ENCODE data around the gene CTBP1. TPM values are rescaled to one million over a fixed set of nuclear protein-coding genes. Genes with fewer than 3 reads are reported as not detected.

The CTBP1 gene
- total and polyA plus RNA-seq, 2 experiments from 2014 or later, result 40.1 to 160 TPM

DNA sequence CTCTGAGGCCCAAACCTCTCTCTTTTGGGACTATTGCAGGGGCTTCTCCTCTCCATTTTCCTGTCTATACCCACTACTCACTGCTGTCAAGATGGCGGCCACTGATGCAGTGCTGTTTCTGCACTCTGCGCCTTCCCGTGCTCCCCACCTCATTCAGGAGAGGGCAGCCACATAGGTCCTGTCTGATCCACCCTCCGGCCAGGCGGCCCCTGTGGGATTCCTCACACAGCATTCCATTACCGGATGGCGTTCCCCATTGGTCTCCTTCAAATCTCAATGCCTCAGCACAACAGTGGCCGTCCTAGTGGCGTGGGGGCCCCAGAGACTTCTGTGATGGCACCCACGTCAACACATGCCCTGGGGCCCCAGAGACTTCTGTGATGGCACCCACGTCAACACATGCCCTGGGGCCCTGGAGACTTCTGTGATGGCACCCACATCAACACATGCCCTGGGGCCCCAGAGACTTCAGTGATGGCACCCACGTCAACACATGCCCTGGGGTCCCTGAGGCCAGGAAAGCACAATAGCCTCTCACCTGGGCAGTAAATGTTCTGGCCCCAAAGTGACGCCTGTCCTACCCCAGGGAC is 83.9 kb downstream of the CTBP1 start:
- H3K9ac ChIP-seq, result no peak overlapping the region
- no peak overlapping the region for H3K4me2 ChIP-seq (ENCODE audit: unreplicated experiment)
- H3K4me1 ChIP-seq (ENCODE audit: insufficient read depth), result no peaks in the 10 kb centered on the region
- whole genome bisulfite sequencing, 2 experiments (ENCODE audit: low coverage in 1 of 2, low lambda C conversion rate in 2 of 2, missing lambda C conversion rate in 2 of 2), result 92 to 93% methylated on average over 13 of the region's 13 CpGs
- no peak for DNase-seq
- no peaks in the 10 kb centered on the region for H3K36me3 ChIP-seq (ENCODE audit: low read depth)
- no peaks in the 10 kb centered on the region for H4K20me1 ChIP-seq (ENCODE audit: insufficient read depth)
- H3K9me3 ChIP-seq (ENCODE audit: low read depth), result no peaks in the 10 kb centered on the region
- in situ Hi-C loops (cut with MboI), result no loop called here
- no peaks in the 10 kb centered on the region for H3K27me3 ChIP-seq (replicated peaks; ENCODE audit: insufficient read depth)
- H2AFZ ChIP-seq, result no peak overlapping the region
- H3K27ac ChIP-seq, result no peak overlapping the region
- no peaks in the 10 kb centered on the region for H3K79me2 ChIP-seq (ENCODE audit: insufficient read depth)
- no peak overlapping the region for H3K4me3 ChIP-seq
- no peak for TF ChIP-seq EZH2 (IDR thresholded peaks at IDR 0.05; ENCODE audit: insufficient read depth, poor library complexity, severe bottlenecking)
- TF ChIP-seq EZH2phosphoT487 (IDR thresholded peaks at IDR 0.05; ENCODE audit: insufficient read depth, low read depth), result no peak
- no peaks in the 10 kb centered on the region for H3F3A ChIP-seq (ENCODE audit: insufficient read depth)
- H3K9me2 ChIP-seq (ENCODE audit: insufficient read depth), result no peaks in the 10 kb centered on the region

DNA sequence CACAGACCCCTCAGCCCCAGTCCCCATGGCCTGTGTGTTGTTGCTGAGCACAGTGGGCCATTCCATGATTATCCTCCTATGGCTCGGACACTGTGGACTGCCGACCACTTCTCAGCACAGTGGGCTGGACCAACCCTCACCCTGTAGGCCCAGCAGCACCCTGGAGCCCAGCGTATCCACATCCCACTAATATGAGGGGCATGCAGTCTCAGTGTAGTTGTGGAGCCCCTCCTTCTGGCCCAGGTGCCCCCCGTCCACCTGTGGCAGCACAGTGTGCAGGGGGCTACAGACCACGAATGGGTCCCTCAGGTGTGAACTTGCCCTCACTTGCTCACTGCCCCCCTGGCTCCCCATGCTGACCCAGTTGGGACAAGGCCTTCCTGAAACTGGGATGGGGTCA is 84.5 kb downstream of the CTBP1 start:
- Histone ChIP-seq H3K27me3 (replicated peaks; ENCODE audit: insufficient read depth) (no peaks in the 10 kb centered on the region), H3K79me2 (ENCODE audit: insufficient read depth) (no peaks in the 10 kb centered on the region), H3K9me2 (ENCODE audit: insufficient read depth) (no peaks in the 10 kb centered on the region), H3K9me3 (ENCODE audit: low read depth) (no peaks in the 10 kb centered on the region), H3K4me1 (ENCODE audit: insufficient read depth) (no peaks in the 10 kb centered on the region), H3K4me3 (no peak overlapping the region), H3K27ac (no peak overlapping the region), H3K36me3 (ENCODE audit: low read depth) (no peaks in the 10 kb centered on the region), H3F3A (ENCODE audit: insufficient read depth) (no peaks in the 10 kb centered on the region), H3K4me2 (ENCODE audit: unreplicated experiment) (no peak overlapping the region), H3K9ac (no peak overlapping the region), H2AFZ (no peak overlapping the region), H4K20me1 (ENCODE audit: insufficient read depth) (no peaks in the 10 kb centered on the region)
- TF ChIP-seq EZH2phosphoT487 (IDR thresholded peaks at IDR 0.05; ENCODE audit: insufficient read depth, low read depth) (no peak), EZH2 (IDR thresholded peaks at IDR 0.05; ENCODE audit: insufficient read depth, poor library complexity, severe bottlenecking) (no peak)
- no peak for DNase-seq
- WGBS, 2 experiments (ENCODE audit: low coverage in 1 of 2, low lambda C conversion rate in 2 of 2, missing lambda C conversion rate in 2 of 2), result 87 to 96% methylated on average over 5 of the region's 5 CpGs
- in situ Hi-C loops (cut with MboI), result no loop called here

DNA sequence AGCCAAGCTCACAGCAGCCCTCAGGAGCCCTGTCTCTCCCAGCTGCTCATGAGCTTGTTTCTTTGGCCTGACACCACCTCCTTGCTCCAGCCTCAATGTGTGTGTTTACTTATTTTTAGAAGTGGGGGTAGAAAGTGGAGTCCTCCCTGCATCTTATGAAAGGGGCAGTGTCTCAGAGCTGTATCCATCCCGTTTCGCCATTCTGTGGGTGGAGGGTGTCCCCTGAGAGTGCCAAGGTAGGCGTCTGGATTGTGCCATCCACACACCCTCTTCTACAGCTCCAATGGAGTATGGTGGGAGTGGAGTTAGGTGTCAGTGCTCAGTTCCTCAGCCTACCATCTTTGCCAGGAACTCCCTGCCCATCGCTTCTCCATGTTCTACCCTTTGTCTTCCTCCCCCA is 84.9 kb downstream of the CTBP1 start:
- H3K4me3 ChIP-seq, result no peak overlapping the region
- in situ Hi-C loops (cut with MboI), result no loop called here
- H3K4me2 ChIP-seq (ENCODE audit: unreplicated experiment), result no peak overlapping the region
- no peaks in the 10 kb centered on the region for H3K9me3 ChIP-seq (ENCODE audit: low read depth)
- no peaks in the 10 kb centered on the region for H3K36me3 ChIP-seq (ENCODE audit: low read depth)
- H3K79me2 ChIP-seq (ENCODE audit: insufficient read depth), result no peaks in the 10 kb centered on the region
- H2AFZ ChIP-seq, result no peak overlapping the region
- no peak overlapping the region for H3K27ac ChIP-seq
- TF ChIP-seq EZH2 (IDR thresholded peaks at IDR 0.05; ENCODE audit: insufficient read depth, poor library complexity, severe bottlenecking) (no peak), EZH2phosphoT487 (IDR thresholded peaks at IDR 0.05; ENCODE audit: insufficient read depth, low read depth) (no peak)
- WGBS, 2 experiments (ENCODE audit: low coverage in 1 of 2, low lambda C conversion rate in 2 of 2, missing lambda C conversion rate in 2 of 2), result 85 to 91% methylated on average over 4 of the region's 4 CpGs
- H3K27me3 ChIP-seq (replicated peaks; ENCODE audit: insufficient read depth), result no peaks in the 10 kb centered on the region
- DNase-seq, result no peak
- no peak overlapping the region for H3K9ac ChIP-seq
- H3F3A ChIP-seq (ENCODE audit: insufficient read depth), result no peaks in the 10 kb centered on the region
- no peaks in the 10 kb centered on the region for H3K4me1 ChIP-seq (ENCODE audit: insufficient read depth)
- no peaks in the 10 kb centered on the region for H4K20me1 ChIP-seq (ENCODE audit: insufficient read depth)
- H3K9me2 ChIP-seq (ENCODE audit: insufficient read depth), result no peaks in the 10 kb centered on the region

Other genes starting within 250 kb of the CTBP1 start
- 58.7 and 64.9 TPM in 2 replicates for gene FGFRL1, start 237.5 kb downstream of the CTBP1 start, total RNA-seq (2014; rRNA removed; shearing (Covaris generic))
- gene FGFRL1, start 237.5 kb downstream of the CTBP1 start, polyA plus RNA-seq (2016; fragmentation: Nextera tagmentation; extraction: Ambion mirVana), result 10.8 and 11.1 TPM in 2 replicates
- gene RNF212, start 135.6 kb downstream of the CTBP1 start, total RNA-seq (2014; rRNA removed; shearing (Covaris generic)), result 0.51 and 2.5 TPM in 2 replicates
- 4.9 and 6.0 TPM in 2 replicates for gene RNF212, start 135.6 kb downstream of the CTBP1 start, polyA plus RNA-seq (2016; fragmentation: Nextera tagmentation; extraction: Ambion mirVana)
- gene SPON2, start 76.5 kb downstream of the CTBP1 start, total RNA-seq (2014; rRNA removed; shearing (Covaris generic)), result 3.4 and 6.2 TPM in 2 replicates
- gene SPON2, start 76.5 kb downstream of the CTBP1 start, polyA plus RNA-seq (2016; fragmentation: Nextera tagmentation; extraction: Ambion mirVana), result 5.3 and 5.7 TPM in 2 replicates
- 53.4 and 85.0 TPM in 2 replicates for gene MAEA, start 40.8 kb upstream of the CTBP1 start, total RNA-seq (2014; rRNA removed; shearing (Covaris generic))
- 57.3 and 61.6 TPM in 2 replicates for gene MAEA, start 40.8 kb upstream of the CTBP1 start, polyA plus RNA-seq (2016; fragmentation: Nextera tagmentation; extraction: Ambion mirVana)
- 3.0 and 4.1 TPM in 2 replicates for gene UVSSA, start 98.1 kb upstream of the CTBP1 start, total RNA-seq (2014; rRNA removed; shearing (Covaris generic))
- 2.2 and 2.9 TPM in 2 replicates for gene UVSSA, start 98.1 kb upstream of the CTBP1 start, polyA plus RNA-seq (2016; fragmentation: Nextera tagmentation; extraction: Ambion mirVana)
- not detected in 2 replicates for gene NKX1-1, start 157.3 kb upstream of the CTBP1 start, total RNA-seq (2014; rRNA removed; shearing (Covaris generic))
- gene NKX1-1, start 157.3 kb upstream of the CTBP1 start, polyA plus RNA-seq (2016; fragmentation: Nextera tagmentation; extraction: Ambion mirVana), result not detected in 2 replicates

Measured in GM23248 (cell line).